GM13976 (cell line): ENCODE results near the gene OR1S1.

Experiments used
- DNase-seq: peaks from one replicate; pipeline ENCODE4 v3.0.0; 2012; ENCODE audit warnings: low spot score
- CTCF ChIP-seq: IDR thresholded peaks from 2 replicates; pipeline ENCODE4 v1.5.1; 2012; ENCODE audit warnings: borderline replicate concordance, mild to moderate bottlenecking; ENCODE audit not compliant: insufficient read depth; ENCODE audit errors: extremely low read depth, missing control alignments, control extremely low read depth
- in situ Hi-C: fragments of 300-500 bp; cut with MboI; formaldehyde crosslinking; loops from one replicate; pipeline ENCODE4 v1.12.0; 2022; ENCODE audit warnings: low sequenced_read_pairs, mixed read lengths, inconsistent platforms; ENCODE audit not compliant: unreplicated experiment

The OR1S1 gene

GRCh38 chr11:58186938-58187337 lies 25.6 kb upstream of the OR1S1 start:
- DNase-seq = no peak
- in situ Hi-C loops = no loop called here
- no peak for TF ChIP-seq CTCF

- no peak for DNase-seq
- TF ChIP-seq CTCF = no peak
- in situ Hi-C loops = no loop called here
Observed at GRCh38 chr11:58188770-58189169, 23.8 kb upstream of the OR1S1 start, which contains the start of gene OR9Q2. Gene OR9Q2, plus strand, starts transcription at chr11:58189070. Its CDS starts 1,421 bp downstream, at chr11:58190491.

GRCh38 chr11:58192229-58192628 lies 20.3 kb upstream of the OR1S1 start:
- no peak for DNase-seq
- in situ Hi-C loops = no loop called here
- no peak for TF ChIP-seq CTCF

GRCh38 chr11:58193391-58193790 lies 19.1 kb upstream of the OR1S1 start:
- no peak for TF ChIP-seq CTCF
- no peak for DNase-seq
- in situ Hi-C loops = no loop called here

GRCh38 chr11:58195939-58196338 lies 16.6 kb upstream of the OR1S1 start:
- DNase-seq = no peak
- no peak for TF ChIP-seq CTCF
- in situ Hi-C loops = no loop called here

- in situ Hi-C loops = no loop called here
- DNase-seq = no peak
Observed at GRCh38 chr11:58199271-58199670, 13.2 kb upstream of the OR1S1 start.

More at GRCh38 chr11:58199271-58199670, 13.2 kb upstream of the OR1S1 start:
- no peak for TF ChIP-seq CTCF
